Tongue (tissue), 2 donors: ENCODE measurements around the gene CDC5L. TPM values are rescaled to one million over a fixed set of nuclear protein-coding genes. Genes with fewer than 3 reads are reported as not detected.
A peak's percentile ranks its signal among the peaks of the same experiment; 100 is the strongest.

Source experiments
- DNase-seq: peaks from one replicate; pipeline ENCODE4 v3.0.0-alpha.2; 2015
- total RNA-seq: library from RNA; depleted of rRNA; stranded (reverse); fragments of >200 nt; gene quantifications from one replicate; pipeline ENCODE4 v1.2.3, GENCODE V29; 2014

CDC5L gene
- total RNA-seq, 1 donor from 2014 or later: 38.5 TPM

- DNase-seq: no peak
Measured at GRCh38 chr6:44375071-44375470, 12.4 kb upstream of the CDC5L start.

- no peak for DNase-seq
Measured at GRCh38 chr6:44377484-44377883, 10.0 kb upstream of the CDC5L start.

- DNase-seq: no peak
Measured at GRCh38 chr6:44377971-44378370, 9.5 kb upstream of the CDC5L start.

- DNase-seq: no peak
Measured at GRCh38 chr6:44381739-44382138, 5.8 kb upstream of the CDC5L start.

GRCh38 chr6:44386364-44386928, 1.1 kb upstream of the CDC5L start:
- DNase-seq: peak; percentile 41

- no peak for DNase-seq
Measured at GRCh38 chr6:44386929-44387345, 569 bp upstream of the CDC5L start.

- DNase-seq: no peak
Measured at GRCh38 chr6:44388135-44388487, 605 bp downstream of the CDC5L start.

- no peak for DNase-seq
Measured at GRCh38 chr6:44388887-44389286, 1.4 kb downstream of the CDC5L start.

- no peak for DNase-seq
Measured at GRCh38 chr6:44390158-44390683, 2.7 kb downstream of the CDC5L start.

GRCh38 chr6:44395501-44395900, 8.0 kb downstream of the CDC5L start:
- DNase-seq: no peak

GRCh38 chr6:44396968-44397367, 9.5 kb downstream of the CDC5L start:
- DNase-seq: no peak

GRCh38 chr6:44397424-44398164, 10.1 kb downstream of the CDC5L start:
- no peak for DNase-seq

- DNase-seq: no peak
Measured at GRCh38 chr6:44399991-44400390, 12.5 kb downstream of the CDC5L start.

GRCh38 chr6:44400572-44400971, 13.1 kb downstream of the CDC5L start:
- no peak for DNase-seq

GRCh38 chr6:44401138-44401537, 13.6 kb downstream of the CDC5L start:
- no peak for DNase-seq

GRCh38 chr6:44404022-44404714, 16.7 kb downstream of the CDC5L start:
- DNase-seq: no peak

GRCh38 chr6:44404715-44405099, 17.2 kb downstream of the CDC5L start:
- DNase-seq: no peak

- DNase-seq: no peak
Measured at GRCh38 chr6:44407951-44408670, 20.6 kb downstream of the CDC5L start.

- no peak for DNase-seq
Measured at GRCh38 chr6:44409207-44409794, 21.8 kb downstream of the CDC5L start.

GRCh38 chr6:44410363-44410762, 22.9 kb downstream of the CDC5L start:
- no peak for DNase-seq

GRCh38 chr6:44411141-44411540, 23.6 kb downstream of the CDC5L start:
- no peak for DNase-seq

GRCh38 chr6:44415449-44415848, 27.9 kb downstream of the CDC5L start:
- no peak for DNase-seq
